HG03097 (cell line): ENCODE data around the gene LARGE2.

Source experiments
- ATAC-seq: cut with Tn5 transposase; IDR thresholded peaks from one replicate; pipeline ENCODE4 v1.9.1; 2021; ENCODE audit not compliant: unreplicated experiment, low FRiP score

Gene LARGE2

GRCh38 chr11:45947885-45948284, 25.4 kb downstream of the LARGE2 start:
- ATAC-seq, result no peak

- ATAC-seq, result no peak
Measured at GRCh38 chr11:45948356-45948755, 25.9 kb downstream of the LARGE2 start.

GRCh38 chr11:45949992-45950407, 27.5 kb downstream of the LARGE2 start:
- no peak for ATAC-seq

GRCh38 chr11:45959851-45960250, 37.4 kb downstream of the LARGE2 start:
- ATAC-seq, result no peak

- no peak for ATAC-seq
Measured at GRCh38 chr11:45960387-45961095, 38.1 kb downstream of the LARGE2 start.

GRCh38 chr11:45961751-45962240, 39.3 kb downstream of the LARGE2 start:
- no peak for ATAC-seq

GRCh38 chr11:45964911-45965389, 42.5 kb downstream of the LARGE2 start:
- ATAC-seq, result no peak

- no peak for ATAC-seq
Measured at GRCh38 chr11:45967506-45967905, 45.0 kb downstream of the LARGE2 start.

- ATAC-seq, result no peak
Measured at GRCh38 chr11:45968901-45969300, 46.4 kb downstream of the LARGE2 start.

- no peak for ATAC-seq
Measured at GRCh38 chr11:45973601-45974000, 51.1 kb downstream of the LARGE2 start.

GRCh38 chr11:45974806-45975205, 52.4 kb downstream of the LARGE2 start:
- ATAC-seq, result no peak
